Trophoblast cell (in vitro differentiated cells and primary cell): ENCODE measurements around the gene FAM174B.

Source experiments
- DNase-seq, 2 donors: peaks; one replicate each; pipeline ENCODE4 v3.0.0-alpha.2; 2016
- H2AFZ ChIP-seq: 2 replicates; pipeline ENCODE4 v1.6.1; 2013; ENCODE audit warnings: low read length, moderate library complexity, mild to moderate bottlenecking; ENCODE audit not compliant: insufficient read depth, poor library complexity
- H2AK5ac ChIP-seq: 2 replicates; pipeline ENCODE4 v1.6.1; 2013; ENCODE audit warnings: mild to moderate bottlenecking, low read length
- H2BK120ac ChIP-seq: 2 replicates; pipeline ENCODE4 v1.6.1; 2013; ENCODE audit warnings: low read length, mild to moderate bottlenecking, moderate library complexity; ENCODE audit not compliant: insufficient read depth, poor library complexity
- H2BK12ac ChIP-seq: 2 replicates; pipeline ENCODE4 v1.6.1; 2013; ENCODE audit warnings: mild to moderate bottlenecking, low read length, moderate library complexity
- H2BK5ac ChIP-seq: 2 replicates; pipeline ENCODE4 v1.6.1; 2013; ENCODE audit warnings: low read length, low read depth, moderate library complexity, mild to moderate bottlenecking; ENCODE audit not compliant: poor library complexity
- H3K14ac ChIP-seq: 2 replicates; pipeline ENCODE4 v1.6.1; 2013; ENCODE audit warnings: mild to moderate bottlenecking, low read length
- H3K18ac ChIP-seq: 2 replicates; pipeline ENCODE4 v1.6.1; 2013; ENCODE audit warnings: mild to moderate bottlenecking, low read length
- H3K23ac ChIP-seq: 2 replicates; pipeline ENCODE4 v1.6.1; 2013; ENCODE audit warnings: low read length
- H3K27ac ChIP-seq: 2 replicates; pipeline ENCODE4 v1.5.1; 2013; ENCODE audit warnings: low read depth, mild to moderate bottlenecking, inconsistent platforms, low read length, moderate library complexity
- H3K27me3 ChIP-seq: 2 replicates; pipeline ENCODE4 v1.6.1; 2013; ENCODE audit warnings: inconsistent platforms, mild to moderate bottlenecking, low read length, moderate library complexity; ENCODE audit not compliant: insufficient read depth
- H3K36me3 ChIP-seq, 2 experiments: 1 replicate in 1 of 2; 2 replicates in 1 of 2; pipeline ENCODE4 v1.6.1; 2013; ENCODE audit warnings: low read length in 2 of 2, mild to moderate bottlenecking in 2 of 2, moderate library complexity in 1 of 2; ENCODE audit not compliant: insufficient read depth in 2 of 2, control insufficient read depth in 1 of 2
- H3K4ac ChIP-seq: 2 replicates; pipeline ENCODE4 v1.6.1; 2013; ENCODE audit warnings: low read depth, mild to moderate bottlenecking, low read length, moderate library complexity
- H3K4me1 ChIP-seq, 2 experiments: 1 replicate in 1 of 2; 2 replicates in 1 of 2; pipeline ENCODE4 v1.6.1; 2013; ENCODE audit warnings: low read length in 2 of 2, mild to moderate bottlenecking in 2 of 2, moderate library complexity in 1 of 2; ENCODE audit not compliant: insufficient read depth in 2 of 2, control insufficient read depth in 1 of 2
- H3K4me2 ChIP-seq: 2 replicates; pipeline ENCODE4 v1.6.1; 2013; ENCODE audit warnings: inconsistent platforms, mild to moderate bottlenecking, low read length, moderate library complexity
- H3K4me3 ChIP-seq: 2 replicates; pipeline ENCODE4 v1.5.1; 2013; ENCODE audit warnings: mild to moderate bottlenecking, low read depth, low read length, inconsistent platforms
- H3K79me1 ChIP-seq: one replicate; pipeline ENCODE4 v1.6.1; 2013; ENCODE audit warnings: low read length
- H3K79me2 ChIP-seq: 2 replicates; pipeline ENCODE4 v1.6.1; 2013; ENCODE audit warnings: low read length, mild to moderate bottlenecking; ENCODE audit not compliant: control insufficient read depth, insufficient read depth, poor library complexity
- H3K9ac ChIP-seq: 2 replicates; pipeline ENCODE4 v1.6.1; 2013; ENCODE audit warnings: mild to moderate bottlenecking, low read length
- H3K9me3 ChIP-seq: 2 replicates; pipeline ENCODE4 v1.6.1; 2013; ENCODE audit warnings: low read depth, mild to moderate bottlenecking, control low read depth, inconsistent platforms, low read length; ENCODE audit not compliant: insufficient read depth
- H4K12ac ChIP-seq: 2 replicates; pipeline ENCODE4 v1.6.1; 2013; ENCODE audit warnings: low read depth, mild to moderate bottlenecking, low read length, moderate library complexity
- H4K8ac ChIP-seq: 2 replicates; pipeline ENCODE4 v1.6.1; 2013; ENCODE audit warnings: low read depth, mild to moderate bottlenecking, low read length, moderate library complexity
- H4K91ac ChIP-seq: one replicate; pipeline ENCODE4 v1.6.1; 2013; ENCODE audit warnings: low read depth, mild to moderate bottlenecking, low read length, moderate library complexity
- whole genome bisulfite sequencing: extraction: QIAGEN DNeasy Blood & Tissue Kit; methylation state at CpG from one replicate; pipeline ENCODE4 v1.1.7; 2013; ENCODE audit warnings: missing lambda C conversion rate; ENCODE audit not compliant: insufficient read length, insufficient coverage; ENCODE audit errors: extremely low coverage; 5-methylcytosine and 5-hydroxymethylcytosine counted together

The FAM174B gene

DNA sequence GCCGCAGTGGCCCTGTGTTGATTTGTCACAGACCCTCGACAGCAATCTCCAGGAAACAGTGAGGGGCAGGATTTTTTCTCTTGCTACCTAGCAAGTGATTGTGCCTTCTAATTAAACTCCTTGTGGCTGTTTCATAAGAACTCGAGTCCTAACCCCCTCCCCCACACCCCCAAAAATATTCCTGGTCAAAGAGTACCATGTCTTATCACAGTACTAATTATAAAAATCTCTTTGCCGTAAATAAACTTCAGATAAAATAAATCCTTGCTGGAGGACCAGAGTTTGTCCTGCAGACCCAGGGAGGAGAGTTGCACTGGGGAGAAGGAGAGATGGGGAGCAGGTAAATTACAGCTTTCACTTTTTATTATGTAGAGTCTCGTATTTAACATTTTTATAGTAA, 64.3 kb downstream of the FAM174B start:
- Histone ChIP-seq H3K27me3 (no peaks in the 10 kb centered on the region), H2BK5ac (no peak overlapping the region), H3K79me1 (no peaks in the 10 kb centered on the region), H3K36me3 (no peaks in the 10 kb centered on the region), H4K8ac (no peak overlapping the region), H3K9ac (no peak overlapping the region), H3K4me1 (no peaks in the 10 kb centered on the region), H3K79me2 (no peaks in the 10 kb centered on the region), H3K23ac (no peak overlapping the region), H4K12ac (no peak overlapping the region), H3K27ac (no peak overlapping the region), H2AFZ (no peak overlapping the region), H3K4ac (no peak overlapping the region), H2BK120ac (no peak overlapping the region), H3K14ac (no peak overlapping the region), H2BK12ac (no peak overlapping the region), H3K4me2 (no peak overlapping the region), H3K9me3 (no peaks in the 10 kb centered on the region), H3K4me3 (no peak overlapping the region), H2AK5ac (no peak overlapping the region), H3K18ac (no peak overlapping the region), H4K91ac (no peak overlapping the region)
- no CpG with 5 or more reads among the region's 5 CpGs for WGBS
- DNase-seq = no peak

DNA sequence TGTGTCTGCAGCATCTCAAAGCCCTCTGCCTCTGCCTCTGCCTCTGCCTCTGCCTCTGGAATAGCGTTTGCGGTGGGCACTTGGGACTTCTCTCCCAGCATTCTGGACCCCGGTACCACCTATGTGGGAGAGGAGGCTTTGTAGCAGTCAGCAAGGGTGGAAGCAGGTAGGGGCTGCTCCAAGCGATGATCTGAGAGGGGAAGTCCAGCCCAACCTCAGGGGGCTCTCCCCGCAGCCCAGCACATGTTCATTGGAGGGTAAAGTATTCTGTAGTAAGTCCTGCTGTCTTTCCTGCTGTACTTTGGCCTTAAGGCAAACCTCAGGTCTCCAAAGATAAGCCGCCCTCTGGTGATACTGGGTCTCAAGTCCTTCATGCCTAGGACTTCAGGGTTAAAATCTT, 68.6 kb downstream of the FAM174B start:
- no peak overlapping the region for H3K4me3 ChIP-seq
- H3K4ac ChIP-seq = no peak overlapping the region
- DNase-seq = no peak
- no peak overlapping the region for H4K12ac ChIP-seq
- no peak overlapping the region for H2AK5ac ChIP-seq
- no peak overlapping the region for H2AFZ ChIP-seq
- H3K4me1 ChIP-seq = no peaks in the 10 kb centered on the region
- H3K9ac ChIP-seq = no peak overlapping the region
- no peak overlapping the region for H4K8ac ChIP-seq
- H3K18ac ChIP-seq = no peak overlapping the region
- no peak overlapping the region for H3K14ac ChIP-seq
- no peaks in the 10 kb centered on the region for H3K27me3 ChIP-seq
- H3K79me2 ChIP-seq = no peaks in the 10 kb centered on the region
- no peak overlapping the region for H3K23ac ChIP-seq
- peaks cover 2% of the 10 kb centered on the region for H3K9me3 ChIP-seq
- H3K27ac ChIP-seq = no peak overlapping the region
- no peak overlapping the region for H2BK120ac ChIP-seq
- H4K91ac ChIP-seq = no peak overlapping the region
- H3K36me3 ChIP-seq = no peaks in the 10 kb centered on the region
- H2BK12ac ChIP-seq = no peak overlapping the region
- H3K4me2 ChIP-seq = no peak overlapping the region
- H2BK5ac ChIP-seq = no peak overlapping the region
- no peaks in the 10 kb centered on the region for H3K79me1 ChIP-seq
- WGBS = no CpG with 5 or more reads among the region's 6 CpGs

DNA sequence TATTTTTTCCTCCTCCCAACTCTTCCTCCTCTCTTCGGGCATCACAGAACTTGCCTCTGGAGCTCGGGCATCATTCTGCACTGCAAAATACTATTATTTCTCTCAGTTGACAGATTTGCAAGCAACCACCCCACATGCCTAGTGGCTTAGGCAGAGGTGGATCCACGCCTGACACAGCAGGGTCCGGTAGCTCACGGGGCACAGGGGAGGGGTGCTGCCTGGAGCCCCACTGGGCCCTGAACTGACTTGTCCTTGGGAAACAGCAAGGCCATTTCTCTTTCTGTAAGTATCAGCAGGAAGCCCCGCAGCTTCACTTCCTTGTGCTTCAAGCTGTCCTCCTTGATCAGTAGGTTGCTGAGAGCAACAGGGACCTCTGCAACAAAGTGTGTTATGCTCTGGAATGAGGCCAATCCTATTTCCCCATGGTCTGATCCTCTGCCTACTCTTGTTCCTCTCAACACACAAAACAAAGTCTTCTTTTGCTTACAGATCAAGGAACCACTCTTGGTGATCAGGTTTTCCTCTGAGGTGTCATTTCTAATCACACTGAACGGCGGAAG, 69.1 kb downstream of the FAM174B start:
- H2AFZ ChIP-seq = no peak overlapping the region
- H3K27me3 ChIP-seq = no peaks in the 10 kb centered on the region

GRCh38 chr15:92584105-92584504, 71.5 kb downstream of the FAM174B start:
- Histone ChIP-seq H3K9me3 (peaks cover 2% of the 10 kb centered on the region), H3K79me2 (no peaks in the 10 kb centered on the region), H3K4me1 (no peaks in the 10 kb centered on the region), H2BK5ac (no peak overlapping the region), H3K18ac (no peak overlapping the region), H3K4me3 (no peak overlapping the region), H3K36me3 (no peaks in the 10 kb centered on the region), H2BK12ac (no peak overlapping the region), H3K27ac (no peak overlapping the region), H3K4me2 (no peak overlapping the region), H3K79me1 (no peaks in the 10 kb centered on the region), H3K14ac (no peak overlapping the region), H3K27me3 (no peaks in the 10 kb centered on the region), H4K91ac (no peak overlapping the region), H4K12ac (no peak overlapping the region), H2BK120ac (no peak overlapping the region), H3K9ac (no peak overlapping the region), H3K23ac (no peak overlapping the region), H4K8ac (no peak overlapping the region), H2AK5ac (no peak overlapping the region), H3K4ac (no peak overlapping the region), H2AFZ (no peak overlapping the region)
- no peak for DNase-seq
- no CpG with 5 or more reads among the region's 4 CpGs for WGBS

More for the DNA sequence above, 69.1 kb downstream of the FAM174B start:
- Histone ChIP-seq H3K4me1 (no peaks in the 10 kb centered on the region), H3K27ac (no peak overlapping the region), H3K4me3 (no peak overlapping the region), H3K18ac (no peak overlapping the region), H4K8ac (no peak overlapping the region), H4K12ac (no peak overlapping the region), H3K14ac (no peak overlapping the region), H3K79me1 (no peaks in the 10 kb centered on the region), H2AK5ac (no peak overlapping the region), H2BK120ac (no peak overlapping the region), H3K23ac (no peak overlapping the region), H2BK12ac (no peak overlapping the region), H3K9ac (no peak overlapping the region), H4K91ac (no peak overlapping the region), H3K79me2 (no peaks in the 10 kb centered on the region), H2BK5ac (no peak overlapping the region), H3K4me2 (no peak overlapping the region), H3K36me3 (no peaks in the 10 kb centered on the region), H3K4ac (no peak overlapping the region), H3K9me3 (peaks cover 2% of the 10 kb centered on the region)
- WGBS = no CpG with 5 or more reads among the region's 8 CpGs
- DNase-seq = no peak
